ENCODE measurements around the gene FOXL2NB.

DNA sequence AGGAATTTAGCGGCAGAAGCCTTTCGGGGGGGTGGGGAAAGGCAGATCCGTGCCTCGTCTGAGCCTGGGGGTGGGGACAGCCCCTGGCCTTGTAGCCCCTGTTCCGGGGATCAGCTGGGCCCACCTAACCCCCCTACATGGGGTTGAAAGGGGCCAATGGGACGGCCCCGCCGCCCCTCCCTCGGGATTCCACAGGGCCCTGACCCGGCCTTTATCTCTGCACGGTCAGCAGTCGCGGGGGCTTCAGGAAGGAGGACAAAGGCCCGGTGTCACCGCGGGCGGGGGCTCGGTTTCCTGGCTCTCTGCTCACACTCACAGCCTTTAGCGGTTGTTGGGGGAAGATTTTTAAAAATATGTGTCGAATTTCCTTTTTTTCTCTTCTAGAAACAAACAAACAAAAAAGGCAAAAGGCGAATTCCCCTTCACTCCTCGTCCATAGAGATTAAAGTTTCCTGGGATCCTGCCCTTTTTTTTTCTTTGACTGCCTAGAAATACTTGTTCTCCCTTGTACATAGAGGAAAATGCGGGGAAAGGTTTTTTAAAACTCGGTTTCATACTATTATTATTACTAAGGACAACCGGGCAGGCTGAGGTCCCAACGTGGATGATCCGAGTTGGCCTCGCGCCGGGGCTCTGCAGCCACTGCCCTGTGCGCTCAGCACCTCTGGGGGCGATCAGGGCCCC, 8.0 kb upstream of the FOXL2NB start:
- TF ChIP-seq GTF2F1 (IDR thresholded peaks at IDR 0.05; ENCODE audit: low read length) (no peak), RARG (CRISPR knock-in tag; IDR thresholded peaks at IDR 0.05; ENCODE audit: low read depth) (no peak), NBN (conservative IDR thresholded peaks at IDR 0.05) (no peak), ZNF143 (CRISPR knock-in tag; IDR thresholded peaks at IDR 0.05) (no peak), HMGA1 (CRISPR knock-in tag; conservative IDR thresholded peaks at IDR 0.05) (no peak), PCBP1 (IDR thresholded peaks at IDR 0.05; ENCODE audit: borderline replicate concordance, low read depth, low read length) (no peak), HMG20A (CRISPR knock-in tag; IDR thresholded peaks at IDR 0.05; ENCODE audit: borderline replicate concordance) (no peak), RFX5 (IDR thresholded peaks at IDR 0.05; ENCODE audit: low read depth, low read length) (no peak)
- TF ChIP-seq, protein P1, sequence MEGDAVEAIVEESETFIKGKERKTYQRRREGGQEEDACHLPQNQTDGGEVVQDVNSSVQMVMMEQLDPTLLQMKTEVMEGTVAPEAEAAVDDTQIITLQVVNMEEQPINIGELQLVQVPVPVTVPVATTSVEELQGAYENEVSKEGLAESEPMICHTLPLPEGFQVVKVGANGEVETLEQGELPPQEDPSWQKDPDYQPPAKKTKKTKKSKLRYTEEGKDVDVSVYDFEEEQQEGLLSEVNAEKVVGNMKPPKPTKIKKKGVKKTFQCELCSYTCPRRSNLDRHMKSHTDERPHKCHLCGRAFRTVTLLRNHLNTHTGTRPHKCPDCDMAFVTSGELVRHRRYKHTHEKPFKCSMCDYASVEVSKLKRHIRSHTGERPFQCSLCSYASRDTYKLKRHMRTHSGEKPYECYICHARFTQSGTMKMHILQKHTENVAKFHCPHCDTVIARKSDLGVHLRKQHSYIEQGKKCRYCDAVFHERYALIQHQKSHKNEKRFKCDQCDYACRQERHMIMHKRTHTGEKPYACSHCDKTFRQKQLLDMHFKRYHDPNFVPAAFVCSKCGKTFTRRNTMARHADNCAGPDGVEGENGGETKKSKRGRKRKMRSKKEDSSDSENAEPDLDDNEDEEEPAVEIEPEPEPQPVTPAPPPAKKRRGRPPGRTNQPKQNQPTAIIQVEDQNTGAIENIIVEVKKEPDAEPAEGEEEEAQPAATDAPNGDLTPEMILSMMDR (CRISPR knock-in tag; IDR thresholded peaks at IDR 0.05), result no peak

Data from HepG2 (cell line).